HEK293 (cell line): ENCODE data around the gene TTLL3.

Experiments used
- CTCF ChIA-PET: fragments of 350-600 bp; formaldehyde crosslinking; extraction: SDS; loops from one replicate; lab custom pipeline; 2021; ENCODE audit warnings: antibody characterized with exemption; lab: Yijun Ruan, JAX
- POLR2A ChIA-PET: fragments of 300-600 bp; formaldehyde crosslinking; extraction: SDS; loops from one replicate; lab custom pipeline; 2020; ENCODE audit warnings: antibody characterized with exemption, inconsistent platforms; lab: Yijun Ruan, JAX
- H3K27ac ChIP-seq: fragments of 200-500 bp; sonication (Bioruptor generic); 2 replicates; pipeline ENCODE4 v1.5.1; 2014; ENCODE audit warnings: low read depth, low read length, control low read depth, inconsistent platforms; ENCODE audit errors: extremely low read depth
- H3K36me3 ChIP-seq, 2 experiments: fragments of 200-500 bp in 1 of 2; sonication (Bioruptor generic) in 1 of 2; 1 replicate in 1 of 2; 2 replicates in 1 of 2; pipeline ENCODE4 v1.5.1; 2014 to 2017; ENCODE audit warnings: inconsistent platforms in 2 of 2, low read length in 2 of 2; ENCODE audit not compliant: control insufficient read depth in 2 of 2, insufficient read depth in 1 of 2
- H3K4me1 ChIP-seq: fragments of 200-500 bp; sonication (Bioruptor generic); 2 replicates; pipeline ENCODE4 v1.5.1; 2014; ENCODE audit warnings: mild to moderate bottlenecking, low read length, inconsistent platforms; ENCODE audit not compliant: control insufficient read depth, insufficient read depth
- H3K4me3 ChIP-seq: 2 replicates; pipeline ENCODE4 v1.5.1; 2011; ENCODE audit warnings: low read depth, mild to moderate bottlenecking, control low read depth, low read length, moderate library complexity
- H3K9me3 ChIP-seq: fragments of 200-500 bp; sonication (Bioruptor generic); 2 replicates; pipeline ENCODE4 v1.5.1; 2014; ENCODE audit warnings: low read depth, low read length, inconsistent platforms; ENCODE audit not compliant: control insufficient read depth, insufficient read depth
- BCL11B ChIP-seq: fragments of 450-650 bp; formaldehyde crosslinking; IDR thresholded peaks from 2 replicates; pipeline ENCODE4 v1.5.1; 2016; ENCODE audit warnings: low read depth, missing biosample characterization, missing genetic modification characterization
- CTCF ChIP-seq: fragments of 450-650 bp; formaldehyde crosslinking; IDR thresholded peaks from 2 replicates; pipeline ENCODE4 v1.5.1; 2016; ENCODE audit warnings: missing biosample characterization, missing genetic modification characterization
- HIC1 ChIP-seq: fragments of 450-650 bp; formaldehyde crosslinking; IDR thresholded peaks from 2 replicates; pipeline ENCODE4 v1.5.1; 2016; ENCODE audit warnings: missing biosample characterization, missing genetic modification characterization
- KLF9 ChIP-seq: fragments of 450-650 bp; formaldehyde crosslinking; IDR thresholded peaks from 2 replicates; pipeline ENCODE4 v1.5.1; 2016; ENCODE audit warnings: missing biosample characterization, missing genetic modification characterization, low read depth
- SETDB1 ChIP-seq: IDR thresholded peaks from one replicate; pipeline ENCODE4 v1.6.1; 2017; ENCODE audit warnings: mild to moderate bottlenecking, low read length, moderate library complexity, mixed read lengths; ENCODE audit not compliant: insufficient read length
- TCF7L2 ChIP-seq: IDR thresholded peaks from 2 replicates; pipeline ENCODE4 v1.6.1; 2011; ENCODE audit warnings: low read depth, mild to moderate bottlenecking, inconsistent platforms, low read length, moderate library complexity, borderline replicate concordance
- ZFP41 ChIP-seq: fragments of 450-650 bp; formaldehyde crosslinking; IDR thresholded peaks from 2 replicates; pipeline ENCODE4 v1.5.1; 2016; ENCODE audit warnings: missing biosample characterization, missing genetic modification characterization, borderline replicate concordance
- ZNF157 ChIP-seq: fragments of 450-650 bp; formaldehyde crosslinking; IDR thresholded peaks from 2 replicates; pipeline ENCODE4 v1.5.1; 2016; ENCODE audit warnings: missing biosample characterization, missing genetic modification characterization
- ZNF280C ChIP-seq: fragments of 450-650 bp; formaldehyde crosslinking; IDR thresholded peaks from 2 replicates; pipeline ENCODE4 v1.5.1; 2016; ENCODE audit warnings: missing biosample characterization, missing genetic modification characterization
- ZNF362 ChIP-seq: fragments of 450-650 bp; formaldehyde crosslinking; IDR thresholded peaks from 2 replicates; pipeline ENCODE4 v1.5.1; 2016; ENCODE audit warnings: missing biosample characterization, missing genetic modification characterization
- ZNF416 ChIP-seq: fragments of 450-650 bp; formaldehyde crosslinking; IDR thresholded peaks from 2 replicates; pipeline ENCODE4 v1.5.1; 2016; ENCODE audit warnings: missing biosample characterization, missing genetic modification characterization
- ZNF449 ChIP-seq: fragments of 450-650 bp; formaldehyde crosslinking; IDR thresholded peaks from 2 replicates; pipeline ENCODE4 v1.5.1; 2017; ENCODE audit warnings: missing biosample characterization, mild to moderate bottlenecking, missing genetic modification characterization, moderate library complexity
- ZNF560 ChIP-seq: fragments of 450-650 bp; formaldehyde crosslinking; IDR thresholded peaks from 2 replicates; pipeline ENCODE4 v1.5.1; 2017; ENCODE audit warnings: missing biosample characterization, missing genetic modification characterization, borderline replicate concordance
- ZNF580 ChIP-seq: fragments of 450-650 bp; formaldehyde crosslinking; IDR thresholded peaks from 2 replicates; pipeline ENCODE4 v1.5.1; 2016; ENCODE audit warnings: missing biosample characterization, missing genetic modification characterization
- ZNF623 ChIP-seq: fragments of 450-650 bp; formaldehyde crosslinking; IDR thresholded peaks from 2 replicates; pipeline ENCODE4 v1.5.1; 2016; ENCODE audit warnings: missing biosample characterization, missing genetic modification characterization
- ZNF664 ChIP-seq: fragments of 450-650 bp; formaldehyde crosslinking; IDR thresholded peaks from 2 replicates; pipeline ENCODE4 v1.5.1; 2016; ENCODE audit warnings: missing biosample characterization, missing genetic modification characterization
- ZNF747 ChIP-seq: fragments of 450-650 bp; formaldehyde crosslinking; IDR thresholded peaks from 2 replicates; pipeline ENCODE4 v1.5.1; 2016; ENCODE audit warnings: missing biosample characterization, missing genetic modification characterization
- ZNF768 ChIP-seq: fragments of 450-650 bp; formaldehyde crosslinking; IDR thresholded peaks from 2 replicates; pipeline ENCODE4 v1.5.1; 2018; ENCODE audit warnings: missing biosample characterization, mild to moderate bottlenecking, missing genetic modification characterization

Gene TTLL3

GRCh38 chr3:9837701-9838582 is 27.9 kb downstream of the TTLL3 start:
- ChIA-PET POLR2A (no interaction called here), CTCF (interaction anchor here (0.6 kb wide), 1 partner anchor 25 kb away, joined by 5 read pairs; no protein-coding TSS in a partner anchor)
- Histone ChIP-seq H3K36me3 (peaks cover 19 to 82% of the 10 kb centered on the region in 2 experiments; a peak in 2 of 3 replicates), H3K4me3 (no peak overlapping the region), H3K4me1 (no peaks in the 10 kb centered on the region), H3K27ac (no peak overlapping the region), H3K9me3 (no peaks in the 10 kb centered on the region)
- TF ChIP-seq ZNF157 (tag by site-specific recombination) = no peak
- TF ChIP-seq ZNF768 (tag by site-specific recombination) = 0 out of 2 replicates have a peak, but pooled peaks have one; percentile 71
- no peak for TF ChIP-seq ZNF362 (tag by site-specific recombination)

GRCh38 chr3:9838856-9839255 is 28.8 kb downstream of the TTLL3 start:
- H3K27ac ChIP-seq = no peak overlapping the region
- no peaks in the 10 kb centered on the region for H3K4me1 ChIP-seq
- ChIA-PET POLR2A (interaction anchor here (0.8 kb wide), 1 partner anchor 108 kb away, joined by 3 read pairs; no protein-coding TSS in a partner anchor), CTCF (interaction anchor here (0.6 kb wide), 1 partner anchor 168 kb away, joined by 5 read pairs; no protein-coding TSS in a partner anchor)
- H3K9me3 ChIP-seq = no peaks in the 10 kb centered on the region
- no peak overlapping the region for H3K4me3 ChIP-seq
- H3K36me3 ChIP-seq = peaks cover 15 to 74% of the 10 kb centered on the region in 2 experiments; a peak in 2 of 3 replicates
- TF ChIP-seq ZNF623 = no peak
- no peak for TF ChIP-seq KLF9
- TF ChIP-seq ZNF416 (tag by site-specific recombination) = no peak
- TF ChIP-seq ZNF280C (tag by site-specific recombination) = no peak
- TF ChIP-seq BCL11B (tag by site-specific recombination) = no peak
- no peak for TF ChIP-seq ZNF580
- TF ChIP-seq SETDB1 = no peak
- TF ChIP-seq TCF7L2 = no peak
- no peak for TF ChIP-seq ZNF664 (tag by site-specific recombination)
- no peak for TF ChIP-seq HIC1 (tag by site-specific recombination)
- TF ChIP-seq ZNF747 (tag by site-specific recombination) = no peak
- no peak for TF ChIP-seq ZNF157 (tag by site-specific recombination)
- TF ChIP-seq ZNF560 (tag by site-specific recombination) = no peak
- no peak for TF ChIP-seq ZNF449
- no peak for TF ChIP-seq CTCF
- TF ChIP-seq ZFP41 (tag by site-specific recombination) = no peak
